Stimulated activated CD4-positive, alpha-beta T cell treated with anti-CD3 and anti-CD28 coated beads, Interleukin-2, amount 100 ng/mL, for 48 hours (primary cell): ENCODE results near the gene APLNR.
A peak's percentile ranks its signal among the peaks of the same experiment; 100 is the strongest.

ENCODE experiments used
- DNase-seq, 2 donors: peaks; one replicate each; pipeline ENCODE4 v3.0.0-alpha.2; 2020

The APLNR gene

DNA sequence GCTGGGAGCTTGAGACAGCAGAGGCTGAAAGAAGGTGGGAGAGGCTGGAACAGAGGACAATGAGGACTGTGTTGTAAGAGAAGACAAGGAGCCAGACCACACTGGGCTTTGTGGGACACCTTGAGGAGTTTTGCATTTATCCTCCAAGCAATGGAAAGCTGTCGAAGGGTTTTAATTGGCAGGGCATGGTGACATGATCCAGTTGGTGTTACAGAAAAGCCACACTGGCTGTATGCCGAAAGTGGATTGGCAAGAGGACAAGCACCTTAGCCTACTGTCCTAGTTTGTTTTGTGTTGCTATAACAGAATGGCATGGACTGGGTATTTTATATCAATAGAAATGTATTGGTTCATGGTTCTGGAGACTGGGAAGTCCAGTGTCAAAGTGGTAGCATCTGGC lies 14.0 kb upstream of the APLNR start:
- DNase-seq: no peak

- peak; percentile 47 to 54 for DNase-seq
Measured at GRCh38 chr11:57249384-57250319, 12.6 kb upstream of the APLNR start.

GRCh38 chr11:57248780-57249383 lies 11.8 kb upstream of the APLNR start:
- DNase-seq: peak in 1 of 2 donors; percentile 2

DNA sequence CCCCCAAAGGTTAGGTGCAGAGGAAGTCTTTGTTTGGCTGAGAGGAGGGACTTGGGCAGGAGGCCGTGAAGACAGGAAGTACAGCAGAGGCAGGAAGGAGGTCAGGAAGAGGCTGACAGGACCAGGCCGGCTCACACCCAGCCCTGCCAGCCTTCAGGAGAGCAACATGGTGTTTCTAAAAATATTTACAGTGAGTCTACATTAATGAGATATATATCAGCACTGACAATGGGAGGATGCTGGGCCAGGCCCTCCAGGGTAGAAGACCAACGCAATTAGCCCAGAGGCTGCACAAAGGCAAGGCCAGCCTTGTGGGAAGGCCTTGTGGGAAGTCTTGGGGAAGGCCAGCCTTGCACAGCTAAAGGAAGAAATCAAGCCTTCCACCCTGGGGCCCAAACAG lies 7.9 kb upstream of the APLNR start:
- no peak for DNase-seq

- no peak for DNase-seq
Measured at GRCh38 chr11:57241353-57241972, 4.4 kb upstream of the APLNR start.

DNA sequence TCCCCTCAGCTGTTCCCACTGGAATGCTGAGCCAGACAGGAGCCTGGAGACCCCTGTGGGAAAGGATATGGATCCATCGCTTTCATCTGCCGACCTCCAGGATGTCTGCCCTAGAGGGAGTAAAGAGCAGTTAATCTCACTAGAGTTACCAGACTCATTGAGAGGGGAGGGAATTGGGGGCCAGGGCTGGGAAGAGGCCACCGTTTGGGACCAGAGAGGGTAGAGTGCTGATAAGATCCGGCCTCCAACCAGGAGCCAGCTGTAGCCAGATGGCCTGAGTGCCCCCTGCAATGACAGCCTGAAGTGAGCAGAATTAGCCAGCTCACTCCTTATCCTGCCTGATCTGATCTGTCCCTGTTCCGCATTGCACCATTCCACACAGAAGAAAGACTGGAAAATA lies 3.7 kb upstream of the APLNR start:
- no peak for DNase-seq

DNA sequence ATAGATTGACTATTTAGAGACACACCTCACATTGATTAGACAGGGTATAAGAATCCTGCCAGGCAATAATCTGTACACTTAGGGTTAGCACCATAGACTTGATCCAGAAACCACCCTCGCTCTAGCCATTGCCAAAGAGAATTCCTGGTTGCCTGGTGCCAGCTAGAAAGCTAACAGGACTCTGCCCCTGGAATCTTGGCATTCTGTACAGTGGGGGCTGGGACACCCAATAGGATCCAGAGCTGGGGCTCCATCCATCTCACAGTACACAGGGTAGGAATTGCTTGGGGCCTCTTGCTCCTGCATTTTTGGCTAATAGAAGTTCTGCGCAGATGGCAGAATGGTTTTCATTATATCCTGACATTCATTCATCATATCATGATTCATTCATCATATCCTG lies 3.0 kb upstream of the APLNR start:
- DNase-seq: no peak

GRCh38 chr11:57239348-57239747 lies 2.3 kb upstream of the APLNR start:
- no peak for DNase-seq

DNA sequence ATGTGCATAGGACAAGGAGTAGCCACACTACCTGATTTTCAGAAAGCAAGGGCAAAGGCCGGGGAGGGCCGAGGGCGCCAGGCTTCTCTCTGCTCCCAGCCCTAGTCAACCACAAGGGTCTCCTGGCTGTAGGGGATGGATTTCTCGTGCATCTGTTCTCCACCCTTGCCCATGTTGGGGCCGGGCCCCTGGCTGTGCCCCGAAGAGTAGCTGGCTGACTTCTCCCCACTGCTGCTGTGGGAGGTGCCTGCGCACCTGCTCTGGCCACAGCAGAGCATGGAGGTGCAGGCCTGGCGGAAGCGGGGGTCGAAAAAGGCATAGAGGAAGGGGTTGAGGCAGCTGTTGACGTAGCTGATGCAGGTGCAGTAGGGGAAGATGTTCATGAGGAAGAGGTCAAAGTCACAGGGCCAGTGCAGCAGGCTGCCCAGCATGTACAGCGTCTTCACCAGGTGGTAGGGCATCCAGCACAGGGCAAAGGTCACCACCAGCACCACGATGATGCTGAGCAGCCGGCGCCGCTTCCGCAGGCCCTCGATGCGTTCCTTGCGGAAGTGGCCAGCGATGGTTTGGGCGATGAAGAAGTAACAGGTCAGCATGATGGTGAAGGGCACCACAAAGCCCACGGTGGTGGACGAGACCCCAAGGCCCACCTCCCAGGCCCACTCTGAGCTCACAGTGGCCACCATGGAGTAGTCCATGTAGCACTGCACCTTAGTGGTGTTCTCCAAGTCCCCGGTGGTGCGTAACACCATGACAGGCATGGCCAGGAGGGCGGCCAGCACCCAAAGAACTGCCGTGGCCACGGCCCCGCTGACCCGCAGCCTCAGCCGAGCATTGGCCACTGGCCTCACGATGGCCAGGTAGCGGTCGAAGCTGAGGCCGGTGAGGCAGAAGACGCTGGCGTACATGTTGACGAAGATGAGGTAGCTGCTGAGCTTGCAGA lies 1.0 kb downstream of the APLNR start:
- no peak for DNase-seq

DNA sequence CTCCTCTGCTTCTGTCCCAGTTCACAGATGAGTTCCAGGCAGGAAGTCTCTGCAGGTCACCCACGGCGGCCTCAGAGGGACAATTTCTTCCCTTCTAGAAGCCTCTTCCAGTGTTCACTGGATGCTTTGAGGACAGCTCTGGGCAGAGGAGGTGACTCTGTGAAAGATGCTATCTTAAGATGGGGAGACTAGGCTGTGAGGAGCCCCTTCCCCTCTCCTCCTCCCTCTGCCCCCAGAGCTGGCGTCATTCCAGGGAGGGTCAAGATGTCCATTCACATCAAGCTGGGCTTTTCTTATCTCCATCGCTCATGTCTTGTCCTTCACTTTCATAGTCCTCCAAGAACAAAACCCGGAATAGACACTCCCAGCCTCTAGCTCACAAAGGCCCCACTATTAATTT lies 3.3 kb downstream of the APLNR start:
- DNase-seq: no peak

GRCh38 chr11:57231539-57232253 lies 5.4 kb downstream of the APLNR start:
- DNase-seq: no peak

DNA sequence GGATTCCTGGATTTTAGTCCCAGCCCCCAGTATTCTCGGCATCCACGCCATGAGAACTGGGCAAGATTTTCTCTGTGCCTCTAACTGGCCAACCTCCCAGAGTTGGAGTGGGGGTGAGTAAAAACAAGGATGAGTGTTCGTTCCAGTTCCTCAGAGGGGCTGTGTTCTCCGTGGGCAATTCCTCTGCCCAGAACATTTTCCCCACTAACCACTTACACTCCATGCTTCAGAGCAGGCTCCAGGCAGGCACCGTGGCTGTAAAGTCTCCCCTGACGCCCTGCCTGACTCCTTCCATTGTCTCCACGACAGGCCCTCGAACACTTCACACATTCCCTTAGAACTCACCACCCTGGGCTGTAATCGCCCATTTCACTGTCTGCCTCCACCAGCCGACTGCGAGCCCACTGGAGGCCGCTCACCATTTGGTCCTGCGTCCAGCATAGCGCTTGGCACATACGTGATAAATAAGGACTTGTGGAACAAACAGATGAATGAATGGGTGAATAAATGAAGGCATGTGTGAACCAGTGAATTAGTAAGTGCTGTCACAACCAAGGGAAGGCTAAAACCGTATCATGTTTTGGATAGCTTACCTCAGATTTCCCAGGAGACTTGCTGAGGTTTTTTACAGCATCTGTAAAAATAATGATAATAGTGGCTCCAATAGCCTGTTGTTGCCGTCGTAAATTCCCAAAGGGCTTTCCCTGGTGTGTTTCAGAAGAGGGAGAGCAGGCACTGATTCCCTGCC lies 6.1 kb downstream of the APLNR start:
- no peak for DNase-seq

- no peak for DNase-seq
Measured at GRCh38 chr11:57230316-57230715, 6.7 kb downstream of the APLNR start.

DNA sequence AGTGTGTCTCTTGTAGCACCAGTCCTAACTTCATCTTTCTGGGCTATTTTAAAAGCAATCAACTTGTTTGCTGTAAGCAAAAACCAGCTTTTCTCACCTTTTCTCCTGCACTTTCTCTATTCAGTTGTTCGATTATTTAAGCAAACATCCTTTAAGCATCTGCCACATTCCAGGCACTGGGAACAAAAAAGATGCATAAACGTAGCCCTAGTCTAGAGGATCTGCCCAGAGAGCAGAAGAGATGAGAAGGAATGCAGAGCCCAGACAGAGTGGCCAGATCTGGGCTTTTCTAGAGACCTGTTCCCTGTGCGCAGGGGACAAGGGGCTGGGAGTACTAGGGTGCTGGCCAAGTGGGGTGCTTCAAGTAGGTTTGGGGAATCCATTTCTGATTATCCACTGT lies 8.4 kb downstream of the APLNR start:
- DNase-seq: no peak

DNA sequence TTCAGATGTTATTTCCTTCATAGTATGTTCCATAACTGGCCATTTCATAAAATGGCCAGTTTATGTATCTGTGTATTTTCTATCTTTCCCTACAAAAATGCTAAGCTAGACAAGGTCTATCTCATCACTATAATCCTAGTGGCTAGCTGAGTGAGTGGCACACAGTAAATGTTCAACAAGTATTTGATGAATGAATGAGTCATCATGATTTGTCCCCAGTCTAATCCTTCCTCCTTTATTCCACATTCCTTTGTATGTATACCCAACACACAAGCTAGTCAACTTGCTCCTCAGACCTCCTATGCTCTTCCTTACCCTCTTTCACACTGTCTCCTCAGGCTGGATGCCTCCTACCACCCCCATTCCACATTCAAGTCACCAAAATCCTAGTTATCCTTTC lies 12.5 kb downstream of the APLNR start:
- DNase-seq: no peak

GRCh38 chr11:57224128-57224527 lies 12.9 kb downstream of the APLNR start:
- no peak for DNase-seq

- no peak for DNase-seq
Measured at GRCh38 chr11:57223601-57224000, 13.4 kb downstream of the APLNR start.

- no peak for DNase-seq
Measured at GRCh38 chr11:57222239-57222638, 14.8 kb downstream of the APLNR start.

DNA sequence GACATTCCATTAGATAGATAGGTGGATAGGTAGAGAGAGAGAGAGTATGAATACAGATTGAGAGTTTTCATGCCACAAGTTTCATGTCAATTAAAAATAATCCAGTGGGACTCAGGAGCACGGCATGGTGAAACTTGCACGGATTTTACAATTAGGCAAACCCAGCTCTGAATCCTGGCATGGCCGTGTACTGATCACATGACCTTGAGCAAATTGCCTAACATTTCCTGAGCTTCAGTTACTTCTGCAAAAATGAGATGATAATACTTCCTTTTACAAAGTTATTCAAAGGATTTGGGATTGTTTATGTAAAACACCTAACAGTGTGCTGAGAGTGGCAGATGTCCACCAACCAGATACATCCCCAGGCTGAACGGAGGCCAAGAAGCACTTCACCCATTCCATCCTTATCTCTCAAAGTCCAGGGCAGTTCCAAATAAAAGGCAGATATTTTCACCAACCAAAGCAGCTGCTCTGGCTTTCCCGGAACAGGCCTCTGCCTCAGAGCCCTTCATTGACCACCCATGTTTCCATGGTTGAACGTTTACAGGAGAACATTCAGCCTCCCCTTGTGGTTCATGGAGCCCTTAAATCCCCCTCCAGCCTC lies 17.9 kb downstream of the APLNR start:
- no peak for DNase-seq

- DNase-seq: no peak
Measured at GRCh38 chr11:57217053-57217452, 20.0 kb downstream of the APLNR start.

DNA sequence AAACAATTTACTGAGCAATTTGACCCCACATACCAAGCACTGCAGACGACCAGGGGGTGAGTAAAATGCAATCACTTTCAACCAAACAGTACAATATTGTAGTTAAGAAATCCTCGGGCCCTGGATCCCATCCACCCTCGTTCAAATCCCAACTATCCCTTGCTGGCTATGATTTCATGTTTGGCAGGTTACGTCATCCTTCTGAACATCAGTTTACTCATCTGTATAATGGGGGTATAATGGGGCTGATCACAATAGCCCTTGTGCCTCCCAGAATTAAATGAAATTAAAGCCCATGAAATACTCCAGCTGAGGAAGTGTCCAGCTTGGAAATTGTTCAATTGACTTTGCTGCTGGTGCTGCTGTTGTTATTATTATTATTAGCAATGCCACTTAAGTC lies 20.6 kb downstream of the APLNR start:
- no peak for DNase-seq
